ENCODE results near the gene MEF2A. TPM values are rescaled to one million over a fixed set of nuclear protein-coding genes. Genes with fewer than 3 reads are reported as not detected.

The MEF2A gene
- total and polyA plus RNA-seq, 10 of the 15 experiments (the other 5 are each of a cell fraction or from before 2014, with no cell fraction given) = 7.2 to 46.7 (median 35.9) TPM

DNA sequence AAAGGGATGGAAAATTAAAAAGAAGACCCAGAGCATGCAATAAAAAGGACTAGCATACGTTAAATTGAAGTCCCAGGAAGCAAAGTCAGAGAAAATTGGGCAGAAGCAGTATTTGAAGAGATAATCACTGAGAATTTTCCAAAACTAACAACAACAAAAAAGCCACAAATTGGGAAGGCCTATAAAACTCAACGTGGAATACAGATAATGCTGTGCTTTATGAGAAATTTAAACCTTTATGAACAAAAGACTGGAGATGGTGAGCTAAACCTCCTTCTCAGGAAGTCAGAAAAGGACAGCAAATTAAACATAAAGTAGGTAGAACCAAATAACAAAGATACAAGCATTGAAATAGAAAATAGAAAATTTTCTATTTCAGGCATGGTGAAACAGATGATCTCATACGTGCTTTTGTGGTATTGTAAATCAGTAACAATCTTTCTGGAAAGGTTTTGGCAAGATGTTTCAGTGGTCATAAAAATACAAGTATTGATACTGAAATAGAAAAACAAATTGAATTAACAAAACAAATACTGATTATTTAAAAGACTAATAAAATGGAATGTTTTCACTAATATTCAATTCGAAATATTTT lies 111.9 kb downstream of the MEF2A start (continued):
- TF ChIP-seq MTA3 (IDR thresholded peaks at IDR 0.05; ENCODE audit: borderline replicate concordance, low read length) = no peak
- TF ChIP-seq MTA2 (IDR thresholded peaks at IDR 0.05; ENCODE audit: low read depth) = peak; percentile 51; the same call in 1 of the 2 replicates
- TF ChIP-seq, protein P1, sequence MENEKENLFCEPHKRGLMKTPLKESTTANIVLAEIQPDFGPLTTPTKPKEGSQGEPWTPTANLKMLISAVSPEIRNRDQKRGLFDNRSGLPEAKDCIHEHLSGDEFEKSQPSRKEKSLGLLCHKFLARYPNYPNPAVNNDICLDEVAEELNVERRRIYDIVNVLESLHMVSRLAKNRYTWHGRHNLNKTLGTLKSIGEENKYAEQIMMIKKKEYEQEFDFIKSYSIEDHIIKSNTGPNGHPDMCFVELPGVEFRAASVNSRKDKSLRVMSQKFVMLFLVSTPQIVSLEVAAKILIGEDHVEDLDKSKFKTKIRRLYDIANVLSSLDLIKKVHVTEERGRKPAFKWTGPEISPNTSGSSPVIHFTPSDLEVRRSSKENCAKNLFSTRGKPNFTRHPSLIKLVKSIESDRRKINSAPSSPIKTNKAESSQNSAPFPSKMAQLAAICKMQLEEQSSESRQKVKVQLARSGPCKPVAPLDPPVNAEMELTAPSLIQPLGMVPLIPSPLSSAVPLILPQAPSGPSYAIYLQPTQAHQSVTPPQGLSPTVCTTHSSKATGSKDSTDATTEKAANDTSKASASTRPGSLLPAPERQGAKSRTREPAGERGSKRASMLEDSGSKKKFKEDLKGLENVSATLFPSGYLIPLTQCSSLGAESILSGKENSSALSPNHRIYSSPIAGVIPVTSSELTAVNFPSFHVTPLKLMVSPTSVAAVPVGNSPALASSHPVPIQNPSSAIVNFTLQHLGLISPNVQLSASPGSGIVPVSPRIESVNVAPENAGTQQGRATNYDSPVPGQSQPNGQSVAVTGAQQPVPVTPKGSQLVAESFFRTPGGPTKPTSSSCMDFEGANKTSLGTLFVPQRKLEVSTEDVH (IDR thresholded peaks at IDR 0.05; ENCODE audit: low read depth, partially characterized antibody) = no peak
- TF ChIP-seq RUNX3 (IDR thresholded peaks at IDR 0.05; ENCODE audit: low read length) = peak; percentile 92
- TF ChIP-seq NFXL1 (IDR thresholded peaks at IDR 0.05; ENCODE audit: borderline replicate concordance) = no peak
- TF ChIP-seq TAF1 (IDR thresholded peaks at IDR 0.05; ENCODE audit: borderline replicate concordance, low read depth, low read length) = no peak
- no peak for TF ChIP-seq CBX5 (IDR thresholded peaks at IDR 0.05; ENCODE audit: low read depth)
- TF ChIP-seq EP300 (IDR thresholded peaks at IDR 0.05; ENCODE audit: borderline replicate concordance in 1 of 2, control insufficient read depth in 1 of 2, low read depth in 2 of 2, low read length in 2 of 2) = peak; percentile 43 to 60; a peak in 2 of 4 replicates
- no peak for TF ChIP-seq BMI1 (IDR thresholded peaks at IDR 0.05; ENCODE audit: borderline replicate concordance)
- TF ChIP-seq NR2F1 (conservative IDR thresholded peaks at IDR 0.05) = no peak
- no peak for TF ChIP-seq RBBP5 (conservative IDR thresholded peaks at IDR 0.05)
- TF ChIP-seq STAT3 (IDR thresholded peaks at IDR 0.05; ENCODE audit: low read depth, low read length) = no peak
- TF ChIP-seq, protein P2, sequence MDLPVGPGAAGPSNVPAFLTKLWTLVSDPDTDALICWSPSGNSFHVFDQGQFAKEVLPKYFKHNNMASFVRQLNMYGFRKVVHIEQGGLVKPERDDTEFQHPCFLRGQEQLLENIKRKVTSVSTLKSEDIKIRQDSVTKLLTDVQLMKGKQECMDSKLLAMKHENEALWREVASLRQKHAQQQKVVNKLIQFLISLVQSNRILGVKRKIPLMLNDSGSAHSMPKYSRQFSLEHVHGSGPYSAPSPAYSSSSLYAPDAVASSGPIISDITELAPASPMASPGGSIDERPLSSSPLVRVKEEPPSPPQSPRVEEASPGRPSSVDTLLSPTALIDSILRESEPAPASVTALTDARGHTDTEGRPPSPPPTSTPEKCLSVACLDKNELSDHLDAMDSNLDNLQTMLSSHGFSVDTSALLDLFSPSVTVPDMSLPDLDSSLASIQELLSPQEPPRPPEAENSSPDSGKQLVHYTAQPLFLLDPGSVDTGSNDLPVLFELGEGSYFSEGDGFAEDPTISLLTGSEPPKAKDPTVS (IDR thresholded peaks at IDR 0.05; ENCODE audit: low read depth, low read length) = no peak
- no peak for TF ChIP-seq ZZZ3 (IDR thresholded peaks at IDR 0.05; ENCODE audit: control insufficient read depth, insufficient read length, low read depth)
- no peak for TF ChIP-seq NR2C2 (IDR thresholded peaks at IDR 0.05; ENCODE audit: borderline replicate concordance, control insufficient read depth, insufficient read length, low read depth)
- TF ChIP-seq ZNF384 (IDR thresholded peaks at IDR 0.05; ENCODE audit: borderline replicate concordance, low read depth, low read length) = no peak
- TF ChIP-seq, protein P3, sequence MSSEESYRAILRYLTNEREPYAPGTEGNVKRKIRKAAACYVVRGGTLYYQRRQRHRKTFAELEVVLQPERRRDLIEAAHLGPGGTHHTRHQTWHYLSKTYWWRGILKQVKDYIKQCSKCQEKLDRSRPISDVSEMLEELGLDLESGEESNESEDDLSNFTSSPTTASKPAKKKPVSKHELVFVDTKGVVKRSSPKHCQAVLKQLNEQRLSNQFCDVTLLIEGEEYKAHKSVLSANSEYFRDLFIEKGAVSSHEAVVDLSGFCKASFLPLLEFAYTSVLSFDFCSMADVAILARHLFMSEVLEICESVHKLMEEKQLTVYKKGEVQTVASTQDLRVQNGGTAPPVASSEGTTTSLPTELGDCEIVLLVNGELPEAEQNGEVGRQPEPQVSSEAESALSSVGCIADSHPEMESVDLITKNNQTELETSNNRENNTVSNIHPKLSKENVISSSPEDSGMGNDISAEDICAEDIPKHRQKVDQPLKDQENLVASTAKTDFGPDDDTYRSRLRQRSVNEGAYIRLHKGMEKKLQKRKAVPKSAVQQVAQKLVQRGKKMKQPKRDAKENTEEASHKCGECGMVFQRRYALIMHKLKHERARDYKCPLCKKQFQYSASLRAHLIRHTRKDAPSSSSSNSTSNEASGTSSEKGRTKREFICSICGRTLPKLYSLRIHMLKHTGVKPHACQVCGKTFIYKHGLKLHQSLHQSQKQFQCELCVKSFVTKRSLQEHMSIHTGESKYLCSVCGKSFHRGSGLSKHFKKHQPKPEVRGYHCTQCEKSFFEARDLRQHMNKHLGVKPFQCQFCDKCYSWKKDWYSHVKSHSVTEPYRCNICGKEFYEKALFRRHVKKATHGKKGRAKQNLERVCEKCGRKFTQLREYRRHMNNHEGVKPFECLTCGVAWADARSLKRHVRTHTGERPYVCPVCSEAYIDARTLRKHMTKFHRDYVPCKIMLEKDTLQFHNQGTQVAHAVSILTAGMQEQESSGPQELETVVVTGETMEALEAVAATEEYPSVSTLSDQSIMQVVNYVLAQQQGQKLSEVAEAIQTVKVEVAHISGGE (CRISPR knock-in tag; IDR thresholded peaks at IDR 0.05) = no peak
- no peak for TF ChIP-seq EGR1 (IDR thresholded peaks at IDR 0.05; ENCODE audit: borderline replicate concordance in 1 of 2, low read depth in 2 of 2, low read length in 2 of 2)
- TF ChIP-seq ZNF207 (IDR thresholded peaks at IDR 0.05; ENCODE audit: borderline replicate concordance) = no peak
- TF ChIP-seq, protein P4, sequence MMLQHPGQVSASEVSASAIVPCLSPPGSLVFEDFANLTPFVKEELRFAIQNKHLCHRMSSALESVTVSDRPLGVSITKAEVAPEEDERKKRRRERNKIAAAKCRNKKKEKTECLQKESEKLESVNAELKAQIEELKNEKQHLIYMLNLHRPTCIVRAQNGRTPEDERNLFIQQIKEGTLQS (IDR thresholded peaks at IDR 0.05; ENCODE audit: borderline replicate concordance, extremely low read depth, low read depth, low read length) = no peak
- TF ChIP-seq GATAD2B (conservative IDR thresholded peaks at IDR 0.05; ENCODE audit: low read depth) = no peak
- TF ChIP-seq POLR2AphosphoS5 (IDR thresholded peaks at IDR 0.05; ENCODE audit: low read length) = no peak
- TF ChIP-seq KLF5 (IDR thresholded peaks at IDR 0.05; ENCODE audit: partially characterized antibody) = no peak
